ENCODE results near the gene ZNF638.

DNA sequence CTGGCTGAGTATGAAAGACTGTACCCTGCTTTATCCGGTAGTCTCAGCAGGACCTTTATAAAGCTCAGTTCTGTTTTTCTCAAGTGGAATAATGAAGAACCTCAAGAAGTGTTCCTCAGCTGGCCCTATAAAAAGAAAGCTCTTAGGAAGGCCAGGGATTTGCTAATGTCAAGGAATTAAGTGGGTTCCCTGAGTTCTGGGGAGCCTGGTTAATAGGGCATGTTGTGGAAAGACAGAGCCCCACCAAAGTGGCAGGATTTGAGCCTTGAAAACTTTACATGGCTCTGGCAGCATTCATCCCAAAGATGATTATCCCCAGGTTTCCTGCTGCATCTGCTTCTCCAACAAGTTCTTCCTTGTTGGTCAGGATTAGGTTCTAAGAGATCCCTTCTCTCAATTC lies 114.9 kb downstream of the ZNF638 start:
- TF ChIP-seq, protein P1, sequence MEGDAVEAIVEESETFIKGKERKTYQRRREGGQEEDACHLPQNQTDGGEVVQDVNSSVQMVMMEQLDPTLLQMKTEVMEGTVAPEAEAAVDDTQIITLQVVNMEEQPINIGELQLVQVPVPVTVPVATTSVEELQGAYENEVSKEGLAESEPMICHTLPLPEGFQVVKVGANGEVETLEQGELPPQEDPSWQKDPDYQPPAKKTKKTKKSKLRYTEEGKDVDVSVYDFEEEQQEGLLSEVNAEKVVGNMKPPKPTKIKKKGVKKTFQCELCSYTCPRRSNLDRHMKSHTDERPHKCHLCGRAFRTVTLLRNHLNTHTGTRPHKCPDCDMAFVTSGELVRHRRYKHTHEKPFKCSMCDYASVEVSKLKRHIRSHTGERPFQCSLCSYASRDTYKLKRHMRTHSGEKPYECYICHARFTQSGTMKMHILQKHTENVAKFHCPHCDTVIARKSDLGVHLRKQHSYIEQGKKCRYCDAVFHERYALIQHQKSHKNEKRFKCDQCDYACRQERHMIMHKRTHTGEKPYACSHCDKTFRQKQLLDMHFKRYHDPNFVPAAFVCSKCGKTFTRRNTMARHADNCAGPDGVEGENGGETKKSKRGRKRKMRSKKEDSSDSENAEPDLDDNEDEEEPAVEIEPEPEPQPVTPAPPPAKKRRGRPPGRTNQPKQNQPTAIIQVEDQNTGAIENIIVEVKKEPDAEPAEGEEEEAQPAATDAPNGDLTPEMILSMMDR (IDR thresholded peaks at IDR 0.05; ENCODE audit: insufficient read depth, low read depth, low read length), result no peak
- no peak for TF ChIP-seq EZH2 (IDR thresholded peaks at IDR 0.05; ENCODE audit: insufficient read depth, low read length)
